Right hindlimb (tissue), 1 donor: ENCODE data around the gene SDC1.

Source experiments
- DNase-seq: peaks from one replicate; pipeline ENCODE4 v3.0.0-alpha.2; 2018

Gene SDC1

GRCh38 chr2:20182241-20182931 lies 42.5 kb downstream of the SDC1 start:
- DNase-seq: peak; percentile 23

GRCh38 chr2:20181761-20182160 lies 43.2 kb downstream of the SDC1 start:
- no peak for DNase-seq

- no peak for DNase-seq
These were observed 44.0 kb downstream of the SDC1 start for GRCh38 chr2:20180676-20181648.

GRCh38 chr2:20179755-20180594 lies 45.0 kb downstream of the SDC1 start:
- no peak for DNase-seq

- DNase-seq: no peak
These were observed 45.5 kb downstream of the SDC1 start for GRCh38 chr2:20179466-20179754.

GRCh38 chr2:20178666-20179465 lies 46.1 kb downstream of the SDC1 start:
- no peak for DNase-seq

- DNase-seq: no peak
These were observed 46.7 kb downstream of the SDC1 start for GRCh38 chr2:20178249-20178607.

GRCh38 chr2:20177556-20178248 lies 47.2 kb downstream of the SDC1 start:
- no peak for DNase-seq

- no peak for DNase-seq
These were observed 48.2 kb downstream of the SDC1 start for GRCh38 chr2:20176760-20177159.

- DNase-seq: no peak
These were observed 49.0 kb downstream of the SDC1 start for GRCh38 chr2:20175931-20176330.

- DNase-seq: no peak
These were observed 49.7 kb downstream of the SDC1 start for GRCh38 chr2:20175267-20175666.

- DNase-seq: no peak
These were observed 50.5 kb downstream of the SDC1 start for GRCh38 chr2:20174410-20174809.

- DNase-seq: no peak
These were observed 51.2 kb downstream of the SDC1 start for GRCh38 chr2:20173496-20174402.

GRCh38 chr2:20173064-20173463 lies 51.9 kb downstream of the SDC1 start:
- no peak for DNase-seq

GRCh38 chr2:20172273-20173055 lies 52.5 kb downstream of the SDC1 start:
- no peak for DNase-seq

GRCh38 chr2:20171445-20171977 lies 53.4 kb downstream of the SDC1 start:
- no peak for DNase-seq

- no peak for DNase-seq
These were observed 54.2 kb downstream of the SDC1 start for GRCh38 chr2:20170704-20171250.

GRCh38 chr2:20169796-20170703 lies 54.9 kb downstream of the SDC1 start:
- no peak for DNase-seq
